Upper lobe of left lung (tissue), 6 donors: ENCODE data around the gene ELF1. TPM values are rescaled to one million over a fixed set of nuclear protein-coding genes. Genes with fewer than 3 reads are reported as not detected.
A peak's percentile ranks its signal among the peaks of the same experiment; 100 is the strongest.

Experiments used
- ATAC-seq, 2 donors: fragments of 200-7000 bp; cut with Tn5 transposase; one replicate each; pipeline ENCODE4 v1.9.1; 2022; ENCODE audit warnings: mild to moderate bottlenecking in 2 of 2, moderate library complexity in 2 of 2; ENCODE audit not compliant: low FRiP score in 2 of 2
- DNase-seq, 2 donors: peaks; one replicate each; pipeline ENCODE4 v3.0.0-alpha.2; 2019 to 2020
- H3K27ac ChIP-seq, 4 donors: fragments of 200-600 bp; sonication (generic); one replicate each; pipeline ENCODE4 v1.5.1; 2016 to 2019
- H3K27me3 ChIP-seq, 4 donors: fragments of 200-600 bp; sonication (generic); one replicate each; pipeline ENCODE4 v1.5.1; 2017 to 2019
- H3K36me3 ChIP-seq, 4 donors: fragments of 200-600 bp; sonication (generic); one replicate each; pipeline ENCODE4 v1.5.1; 2016 to 2019
- H3K4me1 ChIP-seq, 4 donors: fragments of 200-600 bp; sonication (generic); one replicate each; pipeline ENCODE4 v1.5.1; 2018 to 2019
- H3K4me3 ChIP-seq, 4 donors: fragments of 200-600 bp; sonication (generic); one replicate each; pipeline ENCODE4 v1.5.1; 2017 to 2019; ENCODE audit warnings: mild to moderate bottlenecking in 2 of 4, moderate library complexity in 1 of 4
- H3K9me3 ChIP-seq, 4 donors: fragments of 200-600 bp; sonication (generic); one replicate each; pipeline ENCODE4 v1.5.1; 2018 to 2019
- EP300 ChIP-seq, 4 donors: sonication (generic); formaldehyde crosslinking; IDR thresholded peaks; one replicate each; pipeline ENCODE4 v1.5.1; 2017; ENCODE audit warnings: antibody characterized with exemption in 4 of 4, control low read depth in 2 of 4
- POLR2A ChIP-seq, 4 donors: fragments of 450-650 bp; IDR thresholded peaks; one replicate each; pipeline ENCODE4 v1.5.1; 2016 to 2017; ENCODE audit warnings: antibody characterized with exemption in 4 of 4, mild to moderate bottlenecking in 2 of 4
- POLR2AphosphoS5 ChIP-seq, 2 donors: sonication (generic); formaldehyde crosslinking; IDR thresholded peaks; one replicate each; pipeline ENCODE4 v1.5.1; 2017; ENCODE audit warnings: antibody characterized with exemption in 2 of 2
- WGBS, 2 donors: methylation state at CpG; one replicate each; pipeline ENCODE4 v1.1.5; 2017 to 2018; 5-methylcytosine and 5-hydroxymethylcytosine counted together
- total RNA-seq, 6 donors: library from RNA; depleted of rRNA in 4 of 6; stranded (reverse); fragments of >200 nt in 4 of 6; gene quantifications; one replicate each; pipeline versions ENCODE4 v1.1.0 to v1.2.1, GENCODE V29; 2016 to 2021
- TF ChIP-seq, protein P1 (sequence below), 6 experiments: fragments of 450-650 bp in 4 of 6; fragments of 200-600 bp in 2 of 6; sonication (generic) in 2 of 6; IDR thresholded peaks; one replicate each; pipeline ENCODE4 v1.5.1; 2016 to 2019; ENCODE audit warnings: antibody characterized with exemption in 6 of 6
- donor health status: DM: no; HTN: no; CAD: no; lungs with moderate emphysema.
- donor health status: DM: no; HTN: yes; CAD: no; lungs with severe emphysema.

Gene ELF1
- total RNA-seq, 6 donors from 2014 or later = 52.6 to 134 (median 78.6) TPM

DNA sequence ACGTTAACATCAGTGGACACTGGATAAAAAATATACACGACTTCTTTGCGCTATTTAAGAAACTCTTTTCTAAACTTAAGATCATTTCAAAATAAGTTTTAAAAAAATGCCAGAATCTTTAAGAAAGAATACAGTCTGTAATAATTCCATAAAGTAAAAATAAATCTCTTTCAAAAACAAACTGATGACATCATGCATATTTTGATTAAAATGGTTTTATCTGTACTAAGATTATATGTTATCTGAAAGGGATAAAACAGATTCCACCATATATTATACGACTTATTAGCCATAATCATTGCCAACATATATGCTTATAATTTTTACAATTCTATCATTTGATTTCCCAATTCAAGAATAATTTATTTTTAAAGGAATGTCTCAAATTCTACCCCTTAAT lies 15.3 kb upstream of the ELF1 start:
- no peaks in the 10 kb centered on the region for H3K27me3 ChIP-seq
- WGBS, 2 donors = 94% methylated on average over 4 of the region's 4 CpGs
- peaks cover 0 to 14% (median 6%) of the 10 kb centered on the region in 4 donors for H3K4me1 ChIP-seq
- no peaks in the 10 kb centered on the region for H3K9me3 ChIP-seq
- DNase-seq (no peak), ATAC-seq (no peak)
- no peak overlapping the region for H3K4me3 ChIP-seq
- no peak overlapping the region for H3K27ac ChIP-seq
- no peak for TF ChIP-seq POLR2A (IDR thresholded peaks at IDR 0.05)
- no peak for TF ChIP-seq EP300 (IDR thresholded peaks at IDR 0.05)
- TF ChIP-seq, protein P1, sequence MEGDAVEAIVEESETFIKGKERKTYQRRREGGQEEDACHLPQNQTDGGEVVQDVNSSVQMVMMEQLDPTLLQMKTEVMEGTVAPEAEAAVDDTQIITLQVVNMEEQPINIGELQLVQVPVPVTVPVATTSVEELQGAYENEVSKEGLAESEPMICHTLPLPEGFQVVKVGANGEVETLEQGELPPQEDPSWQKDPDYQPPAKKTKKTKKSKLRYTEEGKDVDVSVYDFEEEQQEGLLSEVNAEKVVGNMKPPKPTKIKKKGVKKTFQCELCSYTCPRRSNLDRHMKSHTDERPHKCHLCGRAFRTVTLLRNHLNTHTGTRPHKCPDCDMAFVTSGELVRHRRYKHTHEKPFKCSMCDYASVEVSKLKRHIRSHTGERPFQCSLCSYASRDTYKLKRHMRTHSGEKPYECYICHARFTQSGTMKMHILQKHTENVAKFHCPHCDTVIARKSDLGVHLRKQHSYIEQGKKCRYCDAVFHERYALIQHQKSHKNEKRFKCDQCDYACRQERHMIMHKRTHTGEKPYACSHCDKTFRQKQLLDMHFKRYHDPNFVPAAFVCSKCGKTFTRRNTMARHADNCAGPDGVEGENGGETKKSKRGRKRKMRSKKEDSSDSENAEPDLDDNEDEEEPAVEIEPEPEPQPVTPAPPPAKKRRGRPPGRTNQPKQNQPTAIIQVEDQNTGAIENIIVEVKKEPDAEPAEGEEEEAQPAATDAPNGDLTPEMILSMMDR (IDR thresholded peaks at IDR 0.05) = no peak
- no peak for TF ChIP-seq POLR2AphosphoS5 (IDR thresholded peaks at IDR 0.05)
- H3K36me3 ChIP-seq = no peaks in the 10 kb centered on the region

DNA sequence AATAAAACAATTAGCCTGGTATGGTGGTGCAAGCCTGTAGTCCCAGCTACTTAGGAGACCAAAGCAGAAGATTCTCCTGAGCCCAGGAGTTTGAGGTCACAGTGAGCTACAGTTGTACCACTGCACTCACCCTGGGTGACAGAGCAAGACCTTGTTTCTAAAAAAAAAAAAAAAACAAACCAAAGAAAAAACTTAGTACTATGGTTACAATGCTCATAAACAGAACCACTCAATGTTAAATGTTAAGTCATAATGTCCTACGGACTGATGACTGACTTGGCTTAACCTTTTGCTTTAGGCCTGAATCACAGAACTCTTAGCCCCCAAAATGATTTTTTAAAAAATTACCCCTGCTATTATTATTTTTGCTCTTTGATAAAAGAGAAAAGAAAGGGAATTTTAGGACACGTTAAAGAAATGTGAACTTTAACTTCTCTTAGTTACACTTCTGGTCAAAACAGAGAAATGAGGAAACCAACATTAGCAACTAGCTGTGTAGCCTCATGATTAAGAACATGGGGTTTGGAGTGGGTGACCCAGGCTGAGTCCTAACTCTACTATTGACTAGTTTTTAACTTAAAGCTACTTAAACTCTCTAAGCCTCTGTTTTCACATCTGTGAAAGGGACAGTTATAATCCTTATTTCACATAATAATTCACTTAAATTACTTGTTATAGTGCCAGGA lies 13.7 kb upstream of the ELF1 start:
- Histone ChIP-seq H3K27me3 (no peaks in the 10 kb centered on the region), H3K9me3 (no peaks in the 10 kb centered on the region), H3K36me3 (no peaks in the 10 kb centered on the region), H3K4me1 (peaks cover 0 to 14% (median 4%) of the 10 kb centered on the region in 4 donors), H3K27ac (no peak overlapping the region), H3K4me3 (no peak overlapping the region)
- peak in 1 of 2 donors; percentile 69 for ATAC-seq
- DNase-seq = no peak
- WGBS, 2 donors = 52 to 82% methylated on average over 2 of the region's 2 CpGs
- no peak for TF ChIP-seq POLR2AphosphoS5 (IDR thresholded peaks at IDR 0.05)
- TF ChIP-seq EP300 (IDR thresholded peaks at IDR 0.05) = no peak
- TF ChIP-seq, protein P1 (IDR thresholded peaks at IDR 0.05) = no peak
- no peak for TF ChIP-seq POLR2A (IDR thresholded peaks at IDR 0.05)

DNA sequence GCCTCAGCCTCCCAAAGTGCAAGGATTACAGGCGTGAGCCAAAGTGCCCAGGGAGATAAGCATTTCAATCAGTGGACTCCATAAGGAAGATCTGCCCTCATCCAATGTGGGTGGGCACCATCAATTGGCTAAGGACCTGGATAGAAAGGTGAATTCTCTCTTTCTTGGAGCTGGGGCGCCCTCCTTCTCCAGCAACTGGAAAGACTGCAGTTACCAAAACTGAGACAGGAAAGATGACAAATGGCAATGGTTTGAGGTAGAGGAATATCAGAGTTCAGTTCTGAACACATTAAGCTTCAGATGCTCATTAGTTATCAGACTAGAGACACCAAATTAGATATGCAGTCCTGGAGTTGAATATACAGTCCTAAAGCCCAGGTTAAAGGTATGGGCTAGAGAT lies 10.5 kb upstream of the ELF1 start:
- TF ChIP-seq POLR2AphosphoS5 (IDR thresholded peaks at IDR 0.05) = no peak
- TF ChIP-seq, protein P1 (IDR thresholded peaks at IDR 0.05) = no peak
- no peak for TF ChIP-seq EP300 (IDR thresholded peaks at IDR 0.05)
- TF ChIP-seq POLR2A (IDR thresholded peaks at IDR 0.05) = no peak
- Histone ChIP-seq H3K4me3 (no peak overlapping the region), H3K4me1 (peaks cover 11 to 19% (median 14%) of the 10 kb centered on the region in 4 donors), H3K36me3 (no peaks in the 10 kb centered on the region), H3K27ac (no peak overlapping the region), H3K9me3 (no peaks in the 10 kb centered on the region), H3K27me3 (no peaks in the 10 kb centered on the region)
- ATAC-seq (no peak), DNase-seq (no peak)
- 90 to 100% methylated on average over 2 of the region's 2 CpGs for WGBS, 2 donors

DNA sequence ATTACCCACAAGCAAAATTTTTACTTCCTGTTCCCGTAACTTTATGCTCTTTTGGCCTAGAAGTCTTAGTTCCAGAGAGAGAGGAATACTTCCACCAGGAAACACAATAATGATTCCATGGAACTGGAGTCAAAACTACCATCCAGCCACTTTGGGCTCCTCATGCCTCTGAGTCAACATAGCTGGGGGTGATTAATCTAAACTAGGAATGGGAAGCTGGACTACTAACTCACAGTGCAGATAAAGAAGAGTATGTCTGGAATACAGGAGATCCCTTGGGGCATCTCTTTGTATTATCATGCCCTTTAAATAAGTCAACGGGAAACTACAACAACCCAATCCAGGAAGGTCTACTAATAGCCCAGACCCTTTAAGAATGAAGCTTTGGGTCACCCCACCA lies 8.9 kb upstream of the ELF1 start:
- H3K36me3 ChIP-seq = no peaks in the 10 kb centered on the region
- no peaks in the 10 kb centered on the region for H3K9me3 ChIP-seq
- no peaks in the 10 kb centered on the region for H3K27me3 ChIP-seq
- no peak for DNase-seq
- H3K4me1 ChIP-seq = peaks cover 11 to 19% (median 14%) of the 10 kb centered on the region in 4 donors
- TF ChIP-seq POLR2A (IDR thresholded peaks at IDR 0.05) (no peak), EP300 (IDR thresholded peaks at IDR 0.05) (no peak), POLR2AphosphoS5 (IDR thresholded peaks at IDR 0.05) (no peak)
- no peak overlapping the region for H3K4me3 ChIP-seq
- 72 to 74% methylated on average over 2 of the region's 2 CpGs for WGBS, 2 donors
- no peak for ATAC-seq
- no peak overlapping the region for H3K27ac ChIP-seq

DNA sequence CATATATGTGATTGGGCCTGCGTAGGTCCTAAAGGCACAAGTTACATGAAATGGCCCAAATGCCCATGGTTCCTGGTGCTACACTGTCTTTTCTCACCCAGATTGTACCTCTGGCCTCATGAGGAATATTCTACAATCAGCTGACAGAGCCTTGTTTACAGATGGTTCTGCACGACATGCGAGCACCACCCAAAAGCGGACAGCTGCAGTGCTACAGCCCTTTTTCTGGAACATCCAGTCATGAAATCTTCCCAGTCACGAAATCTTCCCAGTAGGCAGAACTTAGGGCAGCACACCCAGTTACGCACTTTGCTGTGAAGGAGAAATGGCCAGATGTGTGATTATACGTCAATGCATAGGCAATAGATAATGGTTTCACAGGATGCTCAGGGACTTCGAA lies 7.7 kb upstream of the ELF1 start:
- Histone ChIP-seq H3K9me3 (no peaks in the 10 kb centered on the region), H3K4me1 (peaks cover 11 to 19% (median 14%) of the 10 kb centered on the region in 4 donors), H3K4me3 (no peak overlapping the region), H3K27me3 (no peaks in the 10 kb centered on the region), H3K36me3 (no peaks in the 10 kb centered on the region), H3K27ac (no peak overlapping the region)
- ATAC-seq (no peak), DNase-seq (no peak)
- 96 to 97% methylated on average over 7 to 8 of the region's 8 CpGs for WGBS, 2 donors
- TF ChIP-seq, protein P1 (IDR thresholded peaks at IDR 0.05) = no peak
- TF ChIP-seq EP300 (IDR thresholded peaks at IDR 0.05) = no peak
- no peak for TF ChIP-seq POLR2A (IDR thresholded peaks at IDR 0.05)
- TF ChIP-seq POLR2AphosphoS5 (IDR thresholded peaks at IDR 0.05) = no peak
